HG02759 (cell line): ENCODE data around the gene PLEKHM3.

Experiments used
- ATAC-seq: cut with Tn5 transposase; IDR thresholded peaks from one replicate; pipeline ENCODE4 v1.9.1; 2021; ENCODE audit warnings: mild to moderate bottlenecking, moderate library complexity; ENCODE audit not compliant: unreplicated experiment

The PLEKHM3 gene

DNA sequence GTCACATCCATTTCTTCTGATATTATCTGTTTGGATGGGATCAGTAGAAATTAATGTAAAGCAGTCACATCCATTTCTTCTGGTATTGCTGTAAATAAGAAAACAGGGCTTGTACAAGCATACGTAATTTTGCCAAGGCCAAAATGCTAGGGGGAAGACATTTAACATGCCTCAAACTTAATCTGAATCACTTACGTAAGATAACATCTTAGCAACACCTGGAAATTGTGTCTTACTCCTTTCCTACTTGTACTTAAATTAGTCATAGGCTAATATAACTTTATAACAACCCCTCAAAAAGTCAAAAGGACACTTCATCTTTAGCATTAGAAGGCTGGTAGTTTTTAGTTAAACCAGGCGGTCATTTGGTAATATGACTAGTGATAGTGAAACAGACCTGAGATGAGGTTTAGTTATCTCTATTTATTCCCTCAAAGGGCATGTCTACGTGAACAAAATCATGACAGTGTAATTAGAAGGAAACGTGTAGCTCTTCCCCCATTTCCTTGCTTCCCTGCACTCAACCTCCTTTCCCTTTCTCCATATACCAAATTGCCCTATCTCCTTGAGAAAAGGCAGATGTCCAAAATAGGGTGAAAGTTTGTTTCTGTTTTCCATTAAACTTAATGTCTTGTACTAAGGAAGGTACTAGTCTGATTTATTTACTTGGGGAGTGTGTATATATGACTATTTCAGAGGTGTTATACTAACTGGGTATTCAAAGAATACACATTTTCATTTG lies 156.3 kb downstream of the PLEKHM3 start:
- no peak for ATAC-seq

DNA sequence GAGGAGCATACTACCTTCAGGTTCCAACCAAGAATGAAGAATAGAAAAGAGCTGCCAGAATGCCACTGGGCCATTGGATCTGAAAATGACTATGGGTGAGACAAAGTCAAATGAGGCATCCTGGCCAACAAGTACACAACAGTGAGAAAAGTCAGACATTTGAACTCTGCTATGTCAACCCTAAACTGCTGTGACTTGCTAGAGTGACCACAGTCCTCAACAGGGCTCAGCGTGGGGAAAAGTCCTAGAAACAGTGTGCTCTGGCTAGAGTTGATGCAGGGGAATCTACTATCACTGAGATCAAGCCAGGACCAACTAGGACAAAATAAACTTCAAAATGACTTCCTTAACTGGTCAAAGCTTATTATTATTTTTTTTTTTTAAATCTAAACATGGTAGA lies 157.4 kb downstream of the PLEKHM3 start:
- no peak for ATAC-seq

DNA sequence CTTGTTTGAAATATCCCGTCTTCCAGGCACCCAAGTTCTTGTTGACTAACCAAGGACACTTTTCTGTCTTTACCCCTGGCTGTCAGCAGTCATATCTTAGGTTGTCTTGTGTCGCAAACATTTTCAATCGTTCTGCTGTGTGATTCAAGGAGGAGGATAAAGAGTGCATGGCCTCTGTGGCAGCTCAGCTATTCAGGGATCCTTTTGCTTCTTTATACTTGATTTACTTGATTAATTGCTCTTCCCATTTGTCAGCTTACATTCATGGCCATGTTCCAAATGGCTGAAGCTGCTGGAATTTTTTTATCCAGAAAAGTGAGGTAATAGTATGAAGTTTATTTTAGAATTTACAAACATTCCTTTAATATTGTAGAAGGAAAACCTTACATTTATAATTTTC lies 158.3 kb downstream of the PLEKHM3 start:
- ATAC-seq: no peak

DNA sequence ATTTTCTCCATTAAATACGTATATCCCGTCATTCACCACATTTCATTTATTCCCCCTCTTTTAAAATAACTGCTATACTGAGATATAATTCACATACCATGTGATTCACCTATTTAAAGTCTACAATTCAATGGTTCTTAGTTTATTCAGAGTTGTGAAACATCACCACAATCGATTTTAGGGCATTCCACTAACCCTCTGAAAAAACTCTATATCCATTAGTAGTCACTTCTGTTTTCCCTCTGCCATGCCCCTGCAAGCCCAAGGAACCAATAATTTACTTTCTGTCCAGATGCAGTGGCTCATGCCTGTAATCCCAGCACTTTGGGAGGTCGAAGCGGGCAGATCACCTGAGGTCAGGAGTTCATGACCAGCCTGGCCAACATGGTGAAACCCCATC lies 160.1 kb downstream of the PLEKHM3 start:
- no peak for ATAC-seq

DNA sequence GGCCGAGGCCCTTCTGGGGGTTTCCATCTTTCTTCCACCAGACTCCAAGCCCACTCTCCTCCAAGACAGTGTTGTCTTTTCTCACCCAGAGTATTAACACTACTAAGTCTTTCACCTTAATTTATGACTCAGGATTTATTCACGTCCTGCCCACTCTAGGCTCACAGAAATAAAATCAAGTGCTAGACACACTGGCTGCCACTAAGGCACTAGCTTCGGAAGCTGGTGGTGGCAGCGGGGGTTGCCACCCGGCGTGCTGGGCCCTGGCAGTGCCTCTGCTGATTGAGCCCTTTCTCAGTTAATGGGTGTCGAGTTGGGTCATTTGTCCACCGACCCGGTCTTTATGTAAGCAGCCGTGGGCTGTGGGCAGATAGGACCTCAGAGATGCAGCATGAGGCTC lies 162.0 kb downstream of the PLEKHM3 start:
- no peak for ATAC-seq

DNA sequence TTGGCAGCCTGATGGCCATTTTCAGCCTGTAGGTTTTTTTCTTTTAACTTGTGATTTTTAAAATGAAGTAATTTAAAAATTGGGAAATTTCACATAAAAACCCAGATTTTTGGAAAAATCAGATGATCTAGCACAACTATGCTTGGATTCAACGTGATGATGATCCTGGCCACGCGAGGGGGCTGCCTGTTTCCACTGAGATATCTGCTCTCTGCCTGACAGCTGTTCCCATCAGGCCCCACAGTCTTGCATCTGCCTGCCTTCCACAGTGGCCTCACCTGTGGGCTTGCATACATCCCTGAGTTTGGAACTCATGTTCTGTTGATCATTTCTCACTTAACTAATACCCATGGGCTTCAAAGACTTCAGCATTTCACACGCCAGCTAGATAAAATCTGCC lies 163.5 kb downstream of the PLEKHM3 start:
- no peak for ATAC-seq

DNA sequence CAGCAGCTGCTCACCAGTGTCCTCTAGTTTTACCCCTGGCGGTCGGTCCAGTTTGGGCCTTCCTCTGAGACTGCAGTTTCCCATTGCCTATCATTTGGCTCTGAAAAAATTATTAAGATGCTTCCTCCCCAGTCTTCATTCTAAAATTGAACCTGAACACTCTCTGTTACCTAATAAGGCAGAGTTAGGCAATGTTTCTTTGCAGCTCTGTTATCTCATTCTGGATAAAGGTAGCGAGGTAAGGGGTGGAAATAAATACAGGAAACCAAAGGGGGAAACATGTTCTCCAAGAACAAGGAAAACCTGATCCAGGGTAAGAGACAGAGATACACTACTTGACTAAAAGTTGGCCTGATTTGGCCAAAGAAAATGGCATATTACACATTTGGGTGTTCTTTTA lies 164.6 kb downstream of the PLEKHM3 start:
- ATAC-seq: no peak

DNA sequence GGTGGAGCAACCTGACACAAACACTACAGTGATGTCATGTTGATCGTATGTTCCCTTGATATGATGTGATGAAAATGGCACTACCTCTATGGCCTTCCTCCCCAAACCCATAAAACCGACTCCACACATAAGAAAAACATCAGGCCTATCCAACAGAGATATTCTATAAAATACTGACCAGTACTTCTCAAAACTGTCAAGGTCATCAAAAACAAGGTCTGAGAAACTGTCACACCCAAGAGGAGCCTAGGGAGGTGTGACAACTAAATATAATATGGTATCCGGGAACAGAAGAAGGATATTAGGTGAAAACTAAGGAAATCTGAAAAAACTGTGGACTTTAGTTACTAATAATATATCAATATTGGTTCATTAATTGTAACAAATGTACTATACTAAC lies 169.7 kb downstream of the PLEKHM3 start:
- ATAC-seq: no peak

DNA sequence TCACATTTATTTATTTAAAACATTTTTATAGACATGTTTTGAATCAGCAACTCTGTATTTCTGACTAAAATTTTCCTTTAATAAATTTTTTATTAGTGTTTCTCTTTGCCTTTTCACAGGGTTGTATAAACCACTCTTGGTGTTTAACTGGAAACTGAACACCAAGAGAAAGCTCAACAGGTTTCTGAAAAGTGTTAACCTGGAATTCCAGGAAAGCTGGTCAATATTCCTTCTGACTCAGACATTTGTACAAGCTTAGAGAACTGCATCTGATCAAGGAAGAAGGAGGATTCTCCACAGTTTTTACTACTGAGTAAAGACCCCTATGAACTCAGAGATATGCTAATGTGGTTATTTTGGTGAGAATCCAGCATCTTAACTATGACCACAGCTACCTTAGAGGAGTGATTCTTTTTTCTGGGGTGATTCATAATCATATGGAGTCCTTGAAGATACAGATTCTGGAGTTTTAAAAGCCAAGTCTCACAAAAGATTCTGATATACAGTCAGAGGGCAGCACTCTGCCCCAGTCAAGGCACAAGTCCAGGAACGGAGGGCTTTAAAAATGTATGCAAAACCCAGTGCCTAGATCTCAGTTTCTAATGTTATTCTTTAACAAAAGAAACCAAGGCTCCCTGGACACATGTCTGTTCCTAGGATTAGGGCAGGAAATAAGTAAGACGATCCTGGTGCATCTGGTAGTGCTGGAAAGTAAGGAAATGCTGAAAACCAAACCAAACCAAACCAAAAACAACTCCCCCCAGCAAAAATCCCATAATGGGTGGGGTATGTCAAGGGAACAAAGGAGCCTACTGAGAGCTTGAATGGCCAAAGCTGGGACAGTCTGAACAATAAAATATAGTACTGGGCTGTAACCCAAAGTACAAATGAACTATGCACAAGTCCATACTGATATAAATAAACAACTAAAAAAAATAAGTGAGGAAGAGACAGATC lies 170.6 kb downstream of the PLEKHM3 start:
- no peak for ATAC-seq

DNA sequence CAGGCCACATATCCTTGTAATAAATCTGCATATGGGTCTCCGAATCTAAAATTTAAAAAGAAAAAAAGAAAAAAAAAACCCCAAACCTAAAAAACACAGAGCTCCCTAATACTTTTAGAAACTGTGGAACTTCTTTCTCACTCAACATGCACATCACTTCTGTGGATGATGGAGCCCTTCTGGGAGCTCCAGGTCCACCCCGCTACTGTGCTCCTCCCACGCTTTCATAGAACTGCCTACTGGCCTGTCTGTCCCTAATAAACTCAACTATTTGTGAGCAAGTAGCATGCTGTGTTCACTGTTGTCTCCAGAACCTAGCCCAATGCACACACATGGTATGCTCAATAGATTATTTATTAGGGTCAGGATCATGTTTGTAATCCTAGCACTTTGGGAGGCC lies 172.5 kb downstream of the PLEKHM3 start:
- ATAC-seq: no peak

DNA sequence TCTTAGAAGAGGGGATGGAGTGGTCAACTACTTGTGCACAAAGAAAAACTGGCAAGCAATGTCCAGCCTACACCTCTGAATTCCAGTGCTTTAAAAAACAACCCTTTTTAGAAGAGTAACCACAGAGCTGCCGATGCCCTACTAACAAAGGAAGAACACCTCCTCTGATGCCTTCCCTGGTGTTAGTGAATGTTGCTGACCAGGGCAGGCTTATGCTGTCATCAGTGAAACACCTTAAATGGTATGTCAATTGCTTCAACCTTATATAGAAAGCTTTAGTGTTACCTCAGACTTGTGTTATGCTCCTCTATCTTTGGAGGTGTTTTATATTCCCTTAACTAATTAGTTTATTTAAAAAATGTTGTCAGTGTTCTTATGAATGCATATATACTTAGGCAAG lies 175.9 kb downstream of the PLEKHM3 start:
- ATAC-seq: no peak

DNA sequence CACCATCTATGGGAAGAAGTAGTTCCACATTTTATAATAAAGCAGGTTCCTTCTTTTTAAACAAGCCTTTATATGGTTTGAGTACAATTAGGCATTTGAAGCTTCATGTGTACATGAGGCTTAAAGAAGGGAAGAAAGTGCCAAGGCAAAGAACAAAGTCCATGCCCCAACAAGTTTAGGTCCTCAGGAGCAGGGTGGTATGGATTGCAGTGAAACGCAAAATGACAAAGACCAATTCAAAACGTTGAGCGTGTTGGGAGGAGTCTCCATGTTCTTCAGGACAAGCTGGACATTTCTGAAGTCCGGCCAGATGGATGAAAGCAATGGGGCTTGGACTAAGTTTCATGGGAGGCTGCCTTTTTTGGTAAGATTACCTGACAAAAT lies 176.8 kb downstream of the PLEKHM3 start:
- no peak for ATAC-seq

DNA sequence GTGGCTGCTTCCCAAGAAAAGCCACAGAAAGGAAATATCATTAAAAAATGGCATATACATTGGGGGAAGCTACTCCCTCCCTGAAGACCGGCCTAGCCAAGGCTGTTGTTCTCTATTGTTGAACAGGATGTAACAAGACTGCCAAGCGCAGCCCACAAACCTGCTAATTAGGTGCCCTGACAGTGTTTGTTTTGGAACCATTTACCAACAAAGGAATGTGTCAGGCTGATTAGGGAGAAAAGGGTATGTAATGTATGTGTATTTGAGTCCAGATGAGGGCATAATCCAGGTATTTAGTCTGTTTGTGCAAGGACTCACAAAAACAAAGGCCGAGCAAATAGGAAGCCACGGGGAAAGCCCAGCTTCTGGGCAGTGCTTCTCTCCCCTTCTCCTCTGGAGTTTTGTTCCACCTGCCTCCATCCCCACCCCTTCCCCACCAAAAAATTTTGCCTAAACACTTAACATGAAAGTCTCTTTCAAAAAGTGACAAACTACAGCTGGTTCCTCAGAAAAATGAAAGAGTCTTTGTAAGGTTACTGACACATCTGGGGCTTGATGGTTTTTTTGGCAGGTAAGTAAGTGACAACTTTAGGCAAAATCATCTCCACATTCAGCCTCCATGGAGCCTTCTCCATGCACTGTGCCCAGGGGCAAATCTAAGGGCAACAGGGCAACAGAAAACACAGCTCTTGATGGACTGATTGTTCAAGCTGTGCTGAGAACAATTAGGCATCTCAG lies 177.4 kb downstream of the PLEKHM3 start:
- ATAC-seq: no peak

DNA sequence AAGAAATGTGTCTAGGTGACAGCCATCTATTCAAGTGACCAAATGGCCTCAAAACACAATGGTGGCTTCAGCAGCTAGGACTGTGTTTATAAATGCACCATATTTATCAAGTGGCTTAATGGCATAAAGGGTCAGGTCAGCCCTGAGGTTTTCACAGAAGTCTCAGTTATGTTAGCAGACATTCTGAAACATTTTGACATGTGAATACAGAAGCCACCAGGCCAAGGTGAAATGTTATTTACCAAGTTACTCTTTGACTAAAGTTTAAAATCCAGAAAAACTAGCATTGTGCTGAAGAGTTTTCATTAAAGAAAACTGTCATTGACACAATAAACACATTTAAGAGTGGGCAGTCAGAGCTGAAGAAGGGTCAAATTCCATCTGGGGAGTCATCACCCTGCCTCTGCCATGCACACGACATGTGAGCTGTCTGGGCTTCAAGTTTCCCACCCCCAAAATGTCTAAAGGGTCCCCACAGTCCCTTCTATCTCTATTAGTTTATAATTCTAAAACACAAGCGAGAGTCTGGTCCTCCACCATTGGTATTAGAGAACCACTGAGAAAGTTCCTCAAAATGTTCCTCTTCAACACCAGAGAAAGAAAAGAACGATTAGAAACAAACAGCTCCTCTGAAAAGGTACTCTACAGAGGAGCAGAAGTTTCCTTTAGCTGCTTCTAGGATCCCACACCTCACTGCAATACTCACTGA lies 178.1 kb downstream of the PLEKHM3 start:
- ATAC-seq: no peak

DNA sequence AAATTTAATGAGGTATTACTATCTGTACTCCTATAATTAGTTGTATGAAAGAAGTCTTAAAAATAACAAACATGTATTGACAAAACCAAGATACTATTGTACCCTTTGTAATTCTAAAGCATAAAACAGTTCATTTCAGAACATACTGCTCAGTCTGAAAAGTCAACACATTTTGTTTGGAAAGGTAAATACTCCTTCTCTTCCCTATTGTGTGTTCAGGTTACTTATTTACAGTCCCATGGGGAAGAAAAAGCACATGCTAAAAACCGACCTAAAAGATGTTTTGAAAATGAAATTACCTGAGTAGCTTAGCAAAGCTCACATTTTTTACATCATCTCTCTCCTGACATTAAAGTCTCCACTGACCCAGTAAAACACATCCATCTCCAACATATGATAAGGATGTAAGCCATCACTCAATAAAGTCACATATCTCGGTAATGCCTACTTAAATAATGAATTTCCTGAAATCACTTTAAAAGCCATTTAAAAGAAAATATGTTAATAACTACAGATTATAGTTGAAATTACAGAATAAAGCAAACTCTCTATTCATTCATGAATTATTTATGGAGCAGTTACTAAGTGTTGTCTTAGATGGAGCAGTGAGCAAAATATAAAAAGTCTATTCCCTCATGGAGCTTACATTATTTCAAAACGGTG lies 180.0 kb downstream of the PLEKHM3 start:
- no peak for ATAC-seq

DNA sequence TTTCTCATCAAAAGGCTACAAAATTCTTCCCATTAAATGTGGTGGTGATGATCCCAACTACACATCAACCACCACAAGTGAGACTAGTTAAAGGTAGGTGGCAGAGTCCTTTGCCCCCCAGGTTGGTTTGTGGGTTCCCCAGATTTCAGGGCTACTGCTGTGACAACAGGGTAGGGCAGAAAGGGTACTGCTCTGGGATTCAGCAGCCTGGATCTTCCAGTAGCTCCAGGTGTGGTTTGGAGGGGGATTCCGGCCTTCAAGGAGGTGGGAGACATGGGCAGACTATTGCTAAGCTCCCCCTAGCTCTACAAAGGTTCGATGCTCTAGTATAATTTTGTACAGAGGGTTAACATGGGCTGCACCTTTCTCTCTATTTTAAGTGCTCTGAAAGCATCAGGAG lies 180.7 kb downstream of the PLEKHM3 start:
- ATAC-seq: no peak

DNA sequence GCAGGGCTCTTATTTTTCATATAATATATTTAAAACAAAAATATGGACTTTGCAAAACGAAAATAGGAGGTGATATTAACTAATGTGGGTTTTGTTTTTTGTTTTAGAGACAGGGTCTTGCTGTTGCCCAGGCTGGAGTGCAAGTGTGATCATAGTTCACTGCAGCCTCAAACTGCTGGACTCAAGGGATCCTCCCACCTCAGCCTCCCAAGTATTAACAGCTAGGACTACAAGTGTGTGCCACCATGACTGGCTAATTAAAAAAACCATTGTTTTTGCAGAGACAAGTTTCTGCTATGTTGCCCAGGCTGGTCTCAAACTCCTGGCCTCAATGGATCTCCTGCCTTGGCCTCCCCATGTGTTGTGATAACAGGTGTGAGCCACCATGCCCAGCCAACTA lies 185.2 kb downstream of the PLEKHM3 start:
- no peak for ATAC-seq

DNA sequence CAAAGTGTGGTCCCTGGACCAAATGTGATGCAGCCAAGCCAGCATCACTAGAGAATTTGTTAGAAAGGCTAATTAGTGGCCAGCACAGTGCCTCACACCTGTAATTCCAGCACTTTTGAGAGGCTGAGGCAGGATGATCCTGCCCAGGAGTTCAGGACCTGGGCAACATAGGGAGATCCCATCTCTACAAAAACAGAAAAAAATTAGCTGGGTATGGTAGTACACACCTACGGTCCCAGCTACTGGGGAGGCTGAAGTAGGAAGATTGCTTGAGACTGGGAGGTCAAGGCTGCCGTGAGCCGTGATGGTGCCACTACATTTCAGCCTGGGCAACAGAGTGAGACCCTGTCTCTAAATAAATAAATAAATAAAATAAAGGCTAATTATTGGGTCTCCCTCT lies 185.8 kb downstream of the PLEKHM3 start:
- no peak for ATAC-seq

DNA sequence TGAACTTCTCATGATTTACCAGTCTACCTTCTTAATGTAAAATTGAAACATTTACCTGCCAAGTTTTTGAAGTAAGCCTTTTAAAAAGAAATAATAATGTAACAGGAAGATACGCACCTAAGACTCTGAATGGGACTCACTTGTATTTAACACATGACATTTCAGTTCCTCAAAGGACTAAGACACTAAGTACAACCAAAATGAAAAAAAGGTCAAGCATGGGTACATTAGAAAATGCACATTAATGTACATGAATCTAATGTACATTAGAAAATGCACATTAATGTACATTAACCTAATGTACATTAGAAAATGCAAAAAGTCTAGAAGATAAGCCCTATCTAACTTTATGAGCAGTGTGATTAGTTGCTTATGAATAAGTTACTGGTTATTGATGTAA lies 186.3 kb downstream of the PLEKHM3 start:
- ATAC-seq: no peak

DNA sequence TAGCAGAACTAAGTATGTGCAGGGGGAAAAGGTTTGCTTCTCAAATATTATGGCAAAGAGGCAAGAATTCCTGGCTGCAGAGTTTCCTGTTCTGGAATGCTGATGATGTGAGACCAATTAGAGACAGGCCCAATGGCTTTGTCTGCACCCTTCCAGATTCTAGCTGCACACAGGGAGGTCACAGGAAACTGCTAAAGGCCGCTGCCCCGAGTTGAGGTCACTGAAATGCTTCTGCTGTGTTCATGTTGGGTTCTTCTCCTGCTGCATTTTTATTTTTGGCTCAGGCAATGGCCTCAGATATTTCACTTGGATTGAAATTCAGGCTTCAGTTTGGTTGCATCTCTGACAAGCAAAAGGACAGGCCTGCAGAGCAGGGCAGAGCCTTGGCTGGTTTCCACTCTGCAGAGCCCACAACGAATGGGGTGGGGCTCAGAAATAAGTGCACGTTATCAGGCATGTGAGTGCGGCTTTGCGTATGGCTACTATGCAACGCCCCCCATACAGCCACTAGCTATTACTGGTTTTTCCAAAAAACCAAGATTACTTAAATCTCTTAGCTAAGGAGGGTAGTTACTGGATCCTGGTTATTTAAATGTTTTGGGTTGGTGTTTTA lies 188.7 kb downstream of the PLEKHM3 start:
- no peak for ATAC-seq
